Tibial nerve (tissue), 4 donors: Measurements from ENCODE around the gene ZNF512B.

ENCODE experiments used
- EP300 ChIP-seq, 2 donors: sonication (generic); formaldehyde crosslinking; IDR thresholded peaks; one replicate each; pipeline ENCODE4 v1.6.1; 2017; ENCODE audit warnings: antibody characterized with exemption in 2 of 2, mild to moderate bottlenecking in 1 of 2
- POLR2A ChIP-seq, 2 donors: fragments of 450-650 bp; IDR thresholded peaks; one replicate each; pipeline ENCODE4 v1.6.1; 2017; ENCODE audit warnings: antibody characterized with exemption in 2 of 2, mild to moderate bottlenecking in 2 of 2, moderate library complexity in 2 of 2
- TF ChIP-seq, protein P1 (sequence below), 5 experiments: fragments of 200-600 bp in 3 of 5; fragments of 450-650 bp in 2 of 5; sonication (generic) in 3 of 5; IDR thresholded peaks; one replicate each; pipeline ENCODE4 v1.5.1; 2016 to 2019; ENCODE audit warnings: antibody characterized with exemption in 5 of 5, mild to moderate bottlenecking in 3 of 5, moderate library complexity in 2 of 5

DNA sequence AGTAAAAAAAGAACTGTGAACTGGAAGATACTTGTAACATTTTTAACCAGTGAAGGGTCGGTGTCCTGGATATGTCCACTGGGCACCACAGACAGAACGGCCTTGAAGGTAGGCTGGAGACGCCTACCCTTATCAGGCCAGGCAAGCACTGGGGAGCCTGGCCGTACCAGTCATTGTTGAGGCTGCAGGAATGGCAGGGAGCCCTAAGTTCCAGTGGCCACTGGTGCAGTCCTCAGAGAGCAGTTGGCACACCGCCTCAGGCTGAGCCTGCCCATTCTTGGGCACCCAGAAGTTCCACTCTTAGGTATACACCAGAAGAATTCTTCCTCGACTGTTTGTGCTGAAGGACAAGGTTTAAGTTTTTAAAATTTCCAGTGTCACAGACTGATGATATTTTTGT lies 54.3 kb downstream of the ZNF512B start:
- TF ChIP-seq POLR2A (IDR thresholded peaks at IDR 0.05) (no peak), EP300 (IDR thresholded peaks at IDR 0.05) (no peak)
- TF ChIP-seq, protein P1, sequence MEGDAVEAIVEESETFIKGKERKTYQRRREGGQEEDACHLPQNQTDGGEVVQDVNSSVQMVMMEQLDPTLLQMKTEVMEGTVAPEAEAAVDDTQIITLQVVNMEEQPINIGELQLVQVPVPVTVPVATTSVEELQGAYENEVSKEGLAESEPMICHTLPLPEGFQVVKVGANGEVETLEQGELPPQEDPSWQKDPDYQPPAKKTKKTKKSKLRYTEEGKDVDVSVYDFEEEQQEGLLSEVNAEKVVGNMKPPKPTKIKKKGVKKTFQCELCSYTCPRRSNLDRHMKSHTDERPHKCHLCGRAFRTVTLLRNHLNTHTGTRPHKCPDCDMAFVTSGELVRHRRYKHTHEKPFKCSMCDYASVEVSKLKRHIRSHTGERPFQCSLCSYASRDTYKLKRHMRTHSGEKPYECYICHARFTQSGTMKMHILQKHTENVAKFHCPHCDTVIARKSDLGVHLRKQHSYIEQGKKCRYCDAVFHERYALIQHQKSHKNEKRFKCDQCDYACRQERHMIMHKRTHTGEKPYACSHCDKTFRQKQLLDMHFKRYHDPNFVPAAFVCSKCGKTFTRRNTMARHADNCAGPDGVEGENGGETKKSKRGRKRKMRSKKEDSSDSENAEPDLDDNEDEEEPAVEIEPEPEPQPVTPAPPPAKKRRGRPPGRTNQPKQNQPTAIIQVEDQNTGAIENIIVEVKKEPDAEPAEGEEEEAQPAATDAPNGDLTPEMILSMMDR (IDR thresholded peaks at IDR 0.05) = no peak
